HepG2 (cell line): Measurements from ENCODE around the gene PRDM10. TPM values are rescaled to one million over a fixed set of nuclear protein-coding genes. Genes with fewer than 3 reads are reported as not detected.

Experiments used
- ATAC-seq: fragments of 200-7000 bp; cut with Tn5 transposase; 3 replicates; pipeline ENCODE4 v1.9.1; 2020; ENCODE audit warnings: mild to moderate bottlenecking, moderate library complexity
- BruUV-seq: library from RNA; stranded (reverse); fragments of 400-500 nt; replicated peaks from 2 replicates; lab custom pipeline; 2021; lab: Mats Ljungman, UMichigan
- CTCF ChIA-PET: fragments of 300-600 bp; formaldehyde crosslinking; extraction: SDS; loops from one replicate; lab custom pipeline; 2021; ENCODE audit warnings: low total read pairs, inconsistent platforms, low intra/inter-chr PET ratio; lab: Yijun Ruan, JAX
- POLR2A ChIA-PET: fragments of 350-600 bp; sonication (Branson Sonifier 250); formaldehyde crosslinking; loops from one replicate; lab custom pipeline; 2020; ENCODE audit warnings: antibody characterized with exemption, inconsistent platforms; lab: Yijun Ruan, JAX
- DNase-seq: peaks from one replicate; pipeline ENCODE4 v3.0.0-alpha.2; 2015; ENCODE audit warnings: low spot score
- FAIRE-seq: peaks from 3 replicates; lab custom pipeline; 2011; peaks lifted over from hg19 to GRCh38; lab: Jason Lieb, UNC
- H2AFZ ChIP-seq: one replicate; pipeline ENCODE4 v1.6.1; 2011; ENCODE audit warnings: low read length, inconsistent platforms
- H3K27ac ChIP-seq: fragments of 300-600 bp; 3 replicates; pipeline ENCODE4 v1.8.0; 2011; ENCODE audit warnings: mixed run types, mild to moderate bottlenecking, mixed read lengths, low read length, inconsistent platforms; ENCODE audit not compliant: insufficient read depth; ENCODE audit errors: extremely low read length
- H3K27me3 ChIP-seq, 2 experiments: fragments of 200-600 bp in 1 of 2; 2 replicates in 1 of 2; 3 replicates in 1 of 2; pipeline versions ENCODE4 v1.6.0 to v1.8.0; 2011; ENCODE audit warnings: low read length in 2 of 2, mild to moderate bottlenecking in 2 of 2, moderate library complexity in 2 of 2, inconsistent platforms in 1 of 2; ENCODE audit not compliant: insufficient read depth in 2 of 2, control insufficient read depth in 1 of 2
- H3K36me3 ChIP-seq, 2 experiments: fragments of 200-600 bp in 1 of 2; replicated peaks in 1 of 2; 2 replicates in 1 of 2; 3 replicates in 1 of 2; pipeline versions ENCODE4 v1.5.1 to v1.8.0; 2011; ENCODE audit warnings: low read length in 2 of 2, inconsistent platforms in 1 of 2; ENCODE audit not compliant: insufficient read depth in 2 of 2, control insufficient read depth in 1 of 2
- H3K4me1 ChIP-seq: 2 replicates; pipeline ENCODE4 v1.5.1; 2012; ENCODE audit warnings: low read length, inconsistent platforms; ENCODE audit not compliant: insufficient read depth
- H3K4me2 ChIP-seq: 2 replicates; pipeline ENCODE4 v1.6.0; 2011; ENCODE audit warnings: low read depth, low read length, inconsistent platforms
- H3K4me3 ChIP-seq, 3 experiments: fragments of 200-600 bp in 1 of 3; sonication (generic), shearing (Covaris generic) in 1 of 3; replicated peaks in 1 of 3; 2 replicates each; pipeline ENCODE4 v1.5.1; 2011 to 2016; ENCODE audit warnings: low read length in 3 of 3, inconsistent platforms in 2 of 3, low read depth in 2 of 3, mild to moderate bottlenecking in 2 of 3, control low read depth in 1 of 3, mixed read lengths in 1 of 3; ENCODE audit not compliant: insufficient read depth in 1 of 3
- H3K79me2 ChIP-seq: one replicate; pipeline ENCODE4 v1.6.1; 2011; ENCODE audit warnings: low read length, inconsistent platforms; ENCODE audit not compliant: insufficient read depth
- H3K9ac ChIP-seq: 2 replicates; pipeline ENCODE4 v1.6.0; 2011; ENCODE audit warnings: mild to moderate bottlenecking, low read depth, low read length, inconsistent platforms; ENCODE audit not compliant: insufficient read depth
- H3K9me3 ChIP-seq: 2 replicates; pipeline ENCODE4 v1.5.1; 2012; ENCODE audit warnings: mild to moderate bottlenecking, low read length
- H4K20me1 ChIP-seq: 2 replicates; pipeline ENCODE4 v1.6.0; 2011; ENCODE audit warnings: inconsistent platforms, mild to moderate bottlenecking, low read length, moderate library complexity; ENCODE audit not compliant: insufficient read depth
- BCL3 ChIP-seq: sonication (generic); formaldehyde crosslinking; IDR thresholded peaks from 2 replicates; pipeline ENCODE4 v1.5.1; 2020; ENCODE audit warnings: mild to moderate bottlenecking, missing genetic modification reagents, moderate library complexity
- CENPX ChIP-seq: sonication (generic); formaldehyde crosslinking; IDR thresholded peaks from 2 replicates; pipeline ENCODE4 v1.9.0; 2021; ENCODE audit warnings: mild to moderate bottlenecking, missing genetic modification reagents, moderate library complexity
- HIVEP1 ChIP-seq: sonication (generic); formaldehyde crosslinking; IDR thresholded peaks from 2 replicates; pipeline ENCODE4 v1.4.0; 2020; ENCODE audit warnings: mild to moderate bottlenecking, missing genetic modification reagents
- KAT2B ChIP-seq: fragments of 150-350 bp; IDR thresholded peaks from 2 replicates; pipeline ENCODE4 v1.6.1; 2014; ENCODE audit warnings: low read depth, low read length, borderline replicate concordance
- KDM3A ChIP-seq: IDR thresholded peaks from 2 replicates; pipeline ENCODE4 v1.6.1; 2018; ENCODE audit warnings: low read depth, missing compliant biosample characterization
- NR2C2 ChIP-seq: sonication (generic); formaldehyde crosslinking; IDR thresholded peaks from 2 replicates; pipeline ENCODE4 v1.4.0; 2020; ENCODE audit warnings: missing genetic modification reagents, mild to moderate bottlenecking, moderate library complexity, borderline replicate concordance
- RFXAP ChIP-seq: sonication (generic); formaldehyde crosslinking; IDR thresholded peaks from 2 replicates; pipeline ENCODE4 v1.4.0; 2020; ENCODE audit warnings: missing genetic modification reagents, borderline replicate concordance
- TBX2 ChIP-seq: sonication (generic); formaldehyde crosslinking; IDR thresholded peaks from 2 replicates; pipeline ENCODE4 v1.5.0; 2020; ENCODE audit warnings: missing genetic modification reagents, mild to moderate bottlenecking, borderline replicate concordance
- TCF12 ChIP-seq, 2 experiments: fragments of 450-650 bp in 1 of 2; sonication (generic) in 1 of 2; formaldehyde crosslinking in 1 of 2; IDR thresholded peaks; 2 replicates each; pipeline versions ENCODE4 v1.6.1 to v1.8.0; 2017 to 2022; ENCODE audit warnings: antibody characterized with exemption in 1 of 2, mild to moderate bottlenecking in 1 of 2, missing genetic modification reagents in 1 of 2, moderate library complexity in 1 of 2
- TRAFD1 ChIP-seq: sonication (generic); formaldehyde crosslinking; IDR thresholded peaks from 2 replicates; pipeline ENCODE4 v1.5.1; 2020; ENCODE audit warnings: missing genetic modification reagents, mild to moderate bottlenecking, borderline replicate concordance
- ZBTB8A ChIP-seq: sonication (generic); formaldehyde crosslinking; IDR thresholded peaks from 2 replicates; pipeline ENCODE4 v1.4.0; 2020; ENCODE audit warnings: mild to moderate bottlenecking, low read depth, missing genetic modification reagents, borderline replicate concordance
- ZMAT5 ChIP-seq: sonication (generic); formaldehyde crosslinking; IDR thresholded peaks from 2 replicates; pipeline ENCODE4 v1.5.0; 2020; ENCODE audit warnings: mild to moderate bottlenecking, low read depth, missing genetic modification reagents, borderline replicate concordance
- ZNF251 ChIP-seq: sonication (generic); formaldehyde crosslinking; IDR thresholded peaks from 2 replicates; pipeline ENCODE4 v1.9.0; 2021; ENCODE audit warnings: mild to moderate bottlenecking, missing genetic modification reagents
- ZNF382 ChIP-seq: sonication (generic); formaldehyde crosslinking; IDR thresholded peaks from 2 replicates; pipeline ENCODE4 v1.5.0; 2020; ENCODE audit warnings: missing genetic modification reagents, mild to moderate bottlenecking, borderline replicate concordance
- ZNF513 ChIP-seq: sonication (generic); formaldehyde crosslinking; conservative IDR thresholded peaks from 2 replicates; pipeline ENCODE4 v1.5.0; 2020; ENCODE audit warnings: missing genetic modification reagents
- ZNF543 ChIP-seq: sonication (generic); formaldehyde crosslinking; IDR thresholded peaks from 2 replicates; pipeline ENCODE4 v1.4.0; 2020; ENCODE audit warnings: mild to moderate bottlenecking, missing genetic modification reagents
- ZNF772 ChIP-seq: sonication (generic); formaldehyde crosslinking; IDR thresholded peaks from 2 replicates; pipeline ENCODE4 v1.5.0; 2020; ENCODE audit warnings: mild to moderate bottlenecking, missing genetic modification reagents
- ZNF777 ChIP-seq: sonication (generic); formaldehyde crosslinking; IDR thresholded peaks from 2 replicates; pipeline ENCODE4 v1.4.0; 2020; ENCODE audit warnings: missing genetic modification reagents
- ZSCAN30 ChIP-seq: sonication (generic); formaldehyde crosslinking; IDR thresholded peaks from 2 replicates; pipeline ENCODE4 v1.5.0; 2020; ENCODE audit warnings: mild to moderate bottlenecking, missing genetic modification reagents
- WGBS: methylation state at CpG from one replicate; pipeline ENCODE4 v1.1.6; 2017; ENCODE audit warnings: low lambda C conversion rate; 5-methylcytosine and 5-hydroxymethylcytosine counted together
- in situ Hi-C: cut with HindIII; loops from 2 replicates; pipeline ENCODE4 v1.10.0; 2017; ENCODE audit warnings: low pct_unique_long_range_greater_than_20kb; ENCODE audit not compliant: extremely low pct_ligation_motif_present
- intact Hi-C: fragments of 100-400 bp; cut with micrococcal nuclease; formaldehyde crosslinking; loops from one replicate; pipeline ENCODE4 v1.10.0; 2022; ENCODE audit not compliant: unreplicated experiment
- polyA plus RNA-seq, 8 experiments: library from polyadenylated mRNA; depleted of rRNA in 3 of 8; stranded (reverse) in 7 of 8; unstranded in 1 of 8; fragments of >200 nt; fragmentation: Illumina TruSeq in 4 of 8; extraction: Trizol in 4 of 8; gene quantifications; 2 replicates each; pipeline versions ENCODE4 v1.2.1 to v1.2.3, GENCODE V29; 2011 to 2016; ENCODE audit warnings: low read depth in 4 of 8, missing spikeins in 1 of 8, mixed read lengths in 1 of 8; ENCODE audit not compliant: insufficient read depth in 1 of 8
- total RNA-seq, 5 experiments: library from RNA; depleted of rRNA; stranded (reverse); fragments of >200 nt; fragmentation: Illumina TruSeq; extraction: Trizol; gene quantifications; 2 replicates each; pipeline ENCODE4 v1.2.3, GENCODE V29; 2016; ENCODE audit warnings: low read depth in 1 of 5

PRDM10 gene
- total and polyA plus RNA-seq, 2 of the 13 experiments (the other 11 are each of a cell fraction or from before 2014, with no cell fraction given): 5.7 to 5.8 TPM

GRCh38 chr11:130042093-130042591, 39.5 kb upstream of the PRDM10 start (continued):
- TF ChIP-seq TCF12 (IDR thresholded peaks at IDR 0.05) (no peak), TCF12 (CRISPR knock-in tag; IDR thresholded peaks at IDR 0.05) (no peak), ZSCAN30 (CRISPR knock-in tag) (no peak), ZNF772 (CRISPR knock-in tag) (no peak), NR2C2 (CRISPR knock-in tag) (0 out of 2 replicates have a peak, but pooled peaks have one; percentile 13), CENPX (CRISPR knock-in tag) (no peak), TBX2 (CRISPR knock-in tag) (no peak), TRAFD1 (no peak), BCL3 (CRISPR knock-in tag) (no peak)

GRCh38 chr11:130040281-130040940, 37.8 kb upstream of the PRDM10 start:
- no peak for ATAC-seq
- no peak for TF ChIP-seq KDM3A (CRISPR knock-in tag)
- no peak for TF ChIP-seq ZNF513 (CRISPR knock-in tag)
- TF ChIP-seq ZNF543 (CRISPR knock-in tag): no peak
- TF ChIP-seq ZNF382 (CRISPR knock-in tag): no peak
- no peak for TF ChIP-seq HIVEP1 (CRISPR knock-in tag)
- TF ChIP-seq ZMAT5: no peak
- no peak for TF ChIP-seq RFXAP (CRISPR knock-in tag)
- no peak for TF ChIP-seq ZBTB8A (CRISPR knock-in tag)
- no peak for TF ChIP-seq ZNF251 (CRISPR knock-in tag)
- TF ChIP-seq ZNF777 (CRISPR knock-in tag): no peak
- TF ChIP-seq KAT2B: no peak

More at GRCh38 chr11:130040281-130040940, 37.8 kb upstream of the PRDM10 start:
- DNase-seq: no peak
- H3K4me2 ChIP-seq: no peak overlapping the region
- in situ Hi-C loops: no loop called here
- H3K4me3 ChIP-seq: no peak overlapping the region
- H3K9me3 ChIP-seq: no peaks in the 10 kb centered on the region
- POLR2A ChIA-PET: no interaction called here
- H3K27me3 ChIP-seq: no peaks in the 10 kb centered on the region
- H2AFZ ChIP-seq: no peak overlapping the region
- H3K27ac ChIP-seq: no peak overlapping the region
- CTCF ChIA-PET: no interaction called here
- no peak for FAIRE-seq
- BruUV-seq: no TSS peak
- WGBS: 92% methylated on average over 49 of the region's 49 CpGs
- no peak overlapping the region for H3K9ac ChIP-seq
- intact Hi-C loops: no loop called here
- H3K4me1 ChIP-seq: peaks cover 44% of the 10 kb centered on the region
- H3K79me2 ChIP-seq: no peaks in the 10 kb centered on the region
- H3K36me3 ChIP-seq: no peaks in the 10 kb centered on the region
- no peaks in the 10 kb centered on the region for H4K20me1 ChIP-seq
